ENCODE measurements around the gene TCTN2.

GRCh38 chr12:123643911-123644310 is 27.0 kb upstream of the TCTN2 start:
- TF ChIP-seq CTCF (IDR thresholded peaks at IDR 0.05) (no peak), EZH2 (IDR thresholded peaks at IDR 0.05; ENCODE audit: borderline replicate concordance, insufficient read depth, low read depth, low read length, poor library complexity, severe bottlenecking) (no peak)
